Neural progenitor cell (in vitro differentiated cells): ENCODE data around the gene CYSLTR2. TPM values are rescaled to one million over a fixed set of nuclear protein-coding genes. Genes with fewer than 3 reads are reported as not detected.

Source experiments
- DNase-seq: peaks from one replicate; pipeline ENCODE4 v3.0.0-alpha.2; 2016; ENCODE audit warnings: low spot score
- H2AFZ ChIP-seq: fragments of 200-600 bp; sonication (generic); replicated peaks from 2 replicates; pipeline ENCODE4 v1.6.1; 2016; ENCODE audit warnings: antibody characterized with exemption
- H3F3A ChIP-seq: fragments of 200-600 bp; sonication (generic); 2 replicates; pipeline ENCODE4 v1.6.1; 2016; ENCODE audit warnings: antibody characterized with exemption, low read depth
- H3K27ac ChIP-seq: fragments of 200-600 bp; sonication (generic); 2 replicates; pipeline ENCODE4 v1.5.1; 2016; ENCODE audit warnings: mild to moderate bottlenecking
- H3K27me3 ChIP-seq: fragments of 200-600 bp; sonication (generic); 2 replicates; pipeline ENCODE4 v1.6.1; 2016; ENCODE audit warnings: mild to moderate bottlenecking, moderate library complexity
- H3K36me3 ChIP-seq: fragments of 200-600 bp; sonication (generic); 2 replicates; pipeline ENCODE4 v1.5.1; 2016
- H3K4me1 ChIP-seq: fragments of 200-600 bp; sonication (generic); 2 replicates; pipeline ENCODE4 v1.6.1; 2016; ENCODE audit warnings: mixed run types
- H3K4me2 ChIP-seq: fragments of 200-600 bp; sonication (generic); 2 replicates; pipeline ENCODE4 v1.6.1; 2016
- H3K4me3 ChIP-seq: fragments of 200-600 bp; sonication (generic); 2 replicates; pipeline ENCODE4 v1.5.1; 2016
- H3K79me2 ChIP-seq: fragments of 200-600 bp; sonication (generic); 2 replicates; pipeline ENCODE4 v1.6.1; 2016; ENCODE audit warnings: low read depth
- H3K9ac ChIP-seq: fragments of 200-600 bp; sonication (generic); 2 replicates; pipeline ENCODE4 v1.6.1; 2016
- H3K9me3 ChIP-seq: fragments of 200-600 bp; sonication (generic); 2 replicates; pipeline ENCODE4 v1.5.1; 2016; ENCODE audit warnings: low read depth
- H4K20me1 ChIP-seq: fragments of 200-600 bp; sonication (generic); 2 replicates; pipeline ENCODE4 v1.6.1; 2016; ENCODE audit warnings: low read depth
- H3K27ac Mint-ChIP-seq: 3 replicates; pipeline ENCODE4 v1.8.0; 2021; ENCODE audit warnings: mixed read lengths
- H3K27me3 Mint-ChIP-seq: 2 replicates; pipeline ENCODE4 v1.8.0; 2022; ENCODE audit warnings: low read depth, mild to moderate bottlenecking, inconsistent platforms, moderate library complexity, mixed read lengths; ENCODE audit not compliant: insufficient read depth
- H3K36me3 Mint-ChIP-seq: 3 replicates; pipeline ENCODE4 v1.8.0; 2021; ENCODE audit warnings: mixed read lengths
- H3K4me1 Mint-ChIP-seq: 3 replicates; pipeline ENCODE4 v1.8.0; 2021; ENCODE audit warnings: mixed read lengths
- H3K4me3 Mint-ChIP-seq: 3 replicates; pipeline ENCODE4 v1.8.0; 2021; ENCODE audit warnings: mild to moderate bottlenecking, moderate library complexity, mixed read lengths
- H3K9me3 Mint-ChIP-seq: 3 replicates; pipeline ENCODE4 v1.8.0; 2020; ENCODE audit warnings: mixed read lengths
- EZH2 ChIP-seq: fragments of 200-600 bp; sonication (generic); IDR thresholded peaks from 2 replicates; pipeline ENCODE4 v1.6.1; 2017; ENCODE audit warnings: antibody characterized with exemption, mild to moderate bottlenecking, moderate library complexity
- EZH2phosphoT487 ChIP-seq: fragments of 200-600 bp; sonication (generic); IDR thresholded peaks from 2 replicates; pipeline ENCODE4 v1.6.1; 2017; ENCODE audit warnings: antibody characterized with exemption
- total RNA-seq: library from RNA; depleted of rRNA; stranded (reverse); fragments of >200 nt; gene quantifications from 2 replicates; pipeline ENCODE4 v1.2.3, GENCODE V29; 2015; ENCODE audit warnings: low replicate concordance
- TF ChIP-seq, protein P1 (sequence below): fragments of 200-600 bp; sonication (generic); IDR thresholded peaks from 2 replicates; pipeline ENCODE4 v1.5.1; 2017; ENCODE audit warnings: antibody characterized with exemption, mild to moderate bottlenecking

Gene CYSLTR2
- total RNA-seq, 1 donor from 2014 or later: not detected

DNA sequence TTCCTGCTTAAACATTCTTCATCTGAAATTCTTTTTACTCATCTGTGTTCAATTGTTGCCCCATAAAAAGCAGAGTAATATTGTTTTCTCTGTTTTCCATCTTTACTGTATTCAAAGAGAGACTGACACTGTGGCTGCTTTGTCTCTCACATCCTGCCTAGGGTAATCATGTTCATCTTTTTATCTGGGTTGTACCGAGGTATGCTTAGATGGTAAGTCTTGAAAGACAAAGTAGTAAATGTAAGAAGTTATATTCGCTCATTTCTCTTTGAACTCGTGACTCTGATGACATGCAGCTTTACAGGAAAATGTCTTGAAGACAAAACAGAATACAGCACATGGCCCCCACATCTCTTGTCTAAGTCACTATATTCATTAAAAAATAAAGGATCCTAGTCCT, 20.0 kb upstream of the CYSLTR2 start:
- peaks cover 7% of the 10 kb centered on the region for H3K27me3 Mint-ChIP-seq
- no peak overlapping the region for H2AFZ ChIP-seq
- H3K36me3 ChIP-seq: no peaks in the 10 kb centered on the region
- no peak overlapping the region for H3K4me3 ChIP-seq
- H3K27ac Mint-ChIP-seq: no peak overlapping the region
- H3K27ac ChIP-seq: no peak overlapping the region
- no peaks in the 10 kb centered on the region for H3K9me3 ChIP-seq
- no peaks in the 10 kb centered on the region for H3K79me2 ChIP-seq
- no peak for DNase-seq
- no peak overlapping the region for H3K9ac ChIP-seq
- H3K9me3 Mint-ChIP-seq: peaks cover 11% of the 10 kb centered on the region
- no peaks in the 10 kb centered on the region for H3F3A ChIP-seq
- no peaks in the 10 kb centered on the region for H3K36me3 Mint-ChIP-seq
- no peaks in the 10 kb centered on the region for H3K27me3 ChIP-seq
- no peaks in the 10 kb centered on the region for H3K4me1 ChIP-seq
- no peak overlapping the region for H3K4me2 ChIP-seq
- H3K4me3 Mint-ChIP-seq: no peak overlapping the region
- TF ChIP-seq EZH2 (no peak), EZH2phosphoT487 (no peak)
- TF ChIP-seq, protein P1, sequence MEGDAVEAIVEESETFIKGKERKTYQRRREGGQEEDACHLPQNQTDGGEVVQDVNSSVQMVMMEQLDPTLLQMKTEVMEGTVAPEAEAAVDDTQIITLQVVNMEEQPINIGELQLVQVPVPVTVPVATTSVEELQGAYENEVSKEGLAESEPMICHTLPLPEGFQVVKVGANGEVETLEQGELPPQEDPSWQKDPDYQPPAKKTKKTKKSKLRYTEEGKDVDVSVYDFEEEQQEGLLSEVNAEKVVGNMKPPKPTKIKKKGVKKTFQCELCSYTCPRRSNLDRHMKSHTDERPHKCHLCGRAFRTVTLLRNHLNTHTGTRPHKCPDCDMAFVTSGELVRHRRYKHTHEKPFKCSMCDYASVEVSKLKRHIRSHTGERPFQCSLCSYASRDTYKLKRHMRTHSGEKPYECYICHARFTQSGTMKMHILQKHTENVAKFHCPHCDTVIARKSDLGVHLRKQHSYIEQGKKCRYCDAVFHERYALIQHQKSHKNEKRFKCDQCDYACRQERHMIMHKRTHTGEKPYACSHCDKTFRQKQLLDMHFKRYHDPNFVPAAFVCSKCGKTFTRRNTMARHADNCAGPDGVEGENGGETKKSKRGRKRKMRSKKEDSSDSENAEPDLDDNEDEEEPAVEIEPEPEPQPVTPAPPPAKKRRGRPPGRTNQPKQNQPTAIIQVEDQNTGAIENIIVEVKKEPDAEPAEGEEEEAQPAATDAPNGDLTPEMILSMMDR: no peak
- H3K4me1 Mint-ChIP-seq: no peaks in the 10 kb centered on the region
- H4K20me1 ChIP-seq: no peaks in the 10 kb centered on the region

DNA sequence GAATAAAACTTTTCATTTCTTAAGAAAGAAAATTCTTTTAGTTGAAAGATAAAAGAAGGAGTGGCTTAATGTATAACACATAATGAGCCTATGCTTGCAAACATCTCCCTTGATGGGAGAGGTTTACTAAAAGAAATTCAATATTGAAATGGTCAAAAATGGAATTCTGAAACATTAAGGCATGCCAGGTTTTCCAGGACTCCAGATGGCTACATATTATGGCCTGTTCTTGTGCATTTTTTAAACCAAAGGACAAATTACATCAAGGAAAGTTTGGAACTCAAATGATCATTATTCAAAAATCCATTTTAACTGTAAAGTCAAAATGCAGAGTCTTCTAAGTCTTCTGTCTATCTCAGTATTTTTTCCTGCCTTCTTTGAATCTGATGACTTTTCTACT, 19.1 kb upstream of the CYSLTR2 start:
- Histone ChIP-seq H3K4me1 (no peaks in the 10 kb centered on the region), H3K79me2 (no peaks in the 10 kb centered on the region), H3K27me3 (no peaks in the 10 kb centered on the region), H2AFZ (no peak overlapping the region), H4K20me1 (no peaks in the 10 kb centered on the region), H3K27ac (no peak overlapping the region), H3K4me2 (no peak overlapping the region), H3K4me3 (no peak overlapping the region), H3K9me3 (no peaks in the 10 kb centered on the region), H3K9ac (no peak overlapping the region), H3K36me3 (no peaks in the 10 kb centered on the region), H3F3A (no peaks in the 10 kb centered on the region)
- DNase-seq: no peak
- Mint-ChIP-seq H3K4me3 (no peak overlapping the region), H3K27ac (no peak overlapping the region), H3K9me3 (peaks cover 11% of the 10 kb centered on the region), H3K36me3 (no peaks in the 10 kb centered on the region), H3K4me1 (no peaks in the 10 kb centered on the region), H3K27me3 (peaks cover 5% of the 10 kb centered on the region)
- TF ChIP-seq, protein P1: no peak
- TF ChIP-seq EZH2phosphoT487: no peak

DNA sequence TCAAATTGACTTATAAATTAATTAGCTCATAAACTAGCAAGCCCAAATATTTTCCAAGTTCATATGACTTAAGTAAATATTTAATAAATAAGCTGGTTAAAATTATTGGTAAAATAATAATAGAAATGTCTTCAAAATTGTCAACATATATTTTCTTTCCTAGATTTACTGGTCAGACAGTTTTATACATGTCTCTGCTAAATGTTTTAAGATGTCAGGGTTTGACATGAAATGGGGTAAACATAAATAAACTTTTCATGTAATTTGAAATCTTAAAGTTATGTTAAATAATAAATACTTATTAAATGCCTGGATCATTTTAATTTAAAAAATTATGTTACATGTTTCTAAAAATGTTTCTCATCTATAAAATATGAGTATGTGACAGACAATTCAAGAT, 18.3 kb upstream of the CYSLTR2 start:
- no peak overlapping the region for H2AFZ ChIP-seq
- no peaks in the 10 kb centered on the region for H3K27me3 ChIP-seq
- DNase-seq: no peak
- no peak for TF ChIP-seq EZH2phosphoT487
- TF ChIP-seq, protein P1: no peak
- TF ChIP-seq EZH2: no peak
- no peak overlapping the region for H3K27ac Mint-ChIP-seq
- no peaks in the 10 kb centered on the region for H3K36me3 Mint-ChIP-seq
- no peaks in the 10 kb centered on the region for H3K9me3 ChIP-seq
- peaks cover 11% of the 10 kb centered on the region for H3K9me3 Mint-ChIP-seq
- H3K79me2 ChIP-seq: no peaks in the 10 kb centered on the region
- no peak overlapping the region for H3K4me3 ChIP-seq
- H3K4me2 ChIP-seq: no peak overlapping the region
- no peaks in the 10 kb centered on the region for H3K4me1 Mint-ChIP-seq
- H3F3A ChIP-seq: no peaks in the 10 kb centered on the region
- H3K4me1 ChIP-seq: no peaks in the 10 kb centered on the region
- H3K9ac ChIP-seq: no peak overlapping the region
- no peak overlapping the region for H3K4me3 Mint-ChIP-seq
- no peak overlapping the region for H3K27ac ChIP-seq
- no peaks in the 10 kb centered on the region for H3K36me3 ChIP-seq
- H4K20me1 ChIP-seq: no peaks in the 10 kb centered on the region
- H3K27me3 Mint-ChIP-seq: peaks cover 5% of the 10 kb centered on the region
